PC-3 (cell line): Measurements from ENCODE around the gene SHISA6. TPM values are rescaled to one million over a fixed set of nuclear protein-coding genes. Genes with fewer than 3 reads are reported as not detected.

ENCODE experiments used
- ATAC-seq: fragments of 200-7000 bp; cut with Tn5 transposase; 2 replicates; pipeline ENCODE4 v1.9.1; 2020; ENCODE audit warnings: mild to moderate bottlenecking, moderate library complexity
- BruUV-seq: library from RNA; stranded (reverse); fragments of 400-500 nt; replicated peaks from 2 replicates; lab custom pipeline; 2021; lab: Mats Ljungman, UMichigan
- CTCF ChIA-PET: fragments of 300-600 bp; sonication (Branson Sonifier 250); formaldehyde crosslinking; loops from one replicate; lab custom pipeline; 2022; ENCODE audit warnings: antibody characterized with exemption; lab: Charles Lee
- POLR2A ChIA-PET: fragments of 300-600 bp; sonication (Branson Sonifier 250); formaldehyde crosslinking; loops from one replicate; lab custom pipeline; 2022; ENCODE audit warnings: antibody characterized with exemption; ENCODE audit not compliant: unreplicated experiment; lab: Charles Lee
- DNase-seq: peaks from one replicate; pipeline ENCODE4 v3.0.0-alpha.2; 2015
- H2AFZ ChIP-seq: fragments of 300-600 bp; sonication (generic); 2 replicates; pipeline ENCODE4 v1.6.0; 2016; ENCODE audit warnings: antibody characterized with exemption, low read length
- H3F3A ChIP-seq: fragments of 300-600 bp; sonication (generic); one replicate; pipeline ENCODE4 v1.6.0; 2017; ENCODE audit warnings: antibody characterized with exemption, low read length, control low read depth, mild to moderate bottlenecking; ENCODE audit not compliant: unreplicated experiment
- H3K27ac ChIP-seq: fragments of 300-600 bp; sonication (generic); 2 replicates; pipeline ENCODE4 v1.5.1; 2016; ENCODE audit warnings: mild to moderate bottlenecking, low read length
- H3K27me3 ChIP-seq: fragments of 300-600 bp; sonication (generic); 2 replicates; pipeline ENCODE4 v1.6.1; 2016; ENCODE audit warnings: low read length, mixed read lengths
- H3K36me3 ChIP-seq: fragments of 300-600 bp; sonication (generic); 2 replicates; pipeline ENCODE4 v1.6.1; 2016; ENCODE audit warnings: low read depth, mixed run types, low read length, mixed read lengths
- H3K4me1 ChIP-seq: fragments of 300-600 bp; sonication (generic); 2 replicates; pipeline ENCODE4 v1.5.1; 2016; ENCODE audit warnings: low read length; ENCODE audit not compliant: insufficient read depth
- H3K4me2 ChIP-seq: fragments of 300-600 bp; sonication (generic); 2 replicates; pipeline ENCODE4 v1.6.0; 2016; ENCODE audit warnings: low read length
- H3K4me3 ChIP-seq: fragments of 300-600 bp; sonication (generic); 2 replicates; pipeline ENCODE4 v1.5.1; 2016; ENCODE audit warnings: mild to moderate bottlenecking, low read length, mixed read lengths
- H3K79me2 ChIP-seq: fragments of 300-600 bp; sonication (generic); 2 replicates; pipeline ENCODE4 v1.6.1; 2017; ENCODE audit warnings: low read length, mixed read lengths
- H3K9ac ChIP-seq: fragments of 300-600 bp; sonication (generic); 2 replicates; pipeline ENCODE4 v1.6.0; 2016; ENCODE audit warnings: mild to moderate bottlenecking, low read length
- H3K9me2 ChIP-seq: fragments of 300-600 bp; sonication (generic); replicated peaks from 2 replicates; pipeline ENCODE4 v1.6.1; 2016; ENCODE audit warnings: mixed run types, low read length, mixed read lengths
- H3K9me3 ChIP-seq: fragments of 300-600 bp; sonication (generic); 2 replicates; pipeline ENCODE4 v1.6.1; 2016; ENCODE audit warnings: low read length, mixed read lengths
- H4K20me1 ChIP-seq: fragments of 300-600 bp; sonication (generic); 2 replicates; pipeline ENCODE4 v1.6.1; 2016; ENCODE audit warnings: low read length, mixed read lengths
- EZH2 ChIP-seq: fragments of 300-600 bp; sonication (generic); IDR thresholded peaks from one replicate; pipeline ENCODE4 v1.6.1; 2017; ENCODE audit warnings: antibody characterized with exemption, mild to moderate bottlenecking, low read length; ENCODE audit not compliant: unreplicated experiment
- EZH2phosphoT487 ChIP-seq: fragments of 300-600 bp; sonication (generic); IDR thresholded peaks from 2 replicates; pipeline ENCODE4 v1.6.1; 2018; ENCODE audit warnings: mild to moderate bottlenecking, antibody characterized with exemption, low read length, borderline replicate concordance
- intact Hi-C: fragments of 100-400 bp; cut with micrococcal nuclease; formaldehyde crosslinking; loops from 2 replicates; pipeline ENCODE4 v1.9.0; 2023
- total RNA-seq: library from RNA; depleted of rRNA; stranded (reverse); fragments of >200 nt; gene quantifications from 2 replicates; pipeline ENCODE4 v1.2.3, GENCODE V29; 2014
- TF ChIP-seq, protein P1 (sequence below): fragments of 300-600 bp; sonication (generic); conservative IDR thresholded peaks from 2 replicates; pipeline ENCODE4 v1.5.1; 2017; ENCODE audit warnings: antibody characterized with exemption, low read depth, mild to moderate bottlenecking, low read length

SHISA6 gene
- total RNA-seq, 1 experiment from 2014 or later = not detected

DNA sequence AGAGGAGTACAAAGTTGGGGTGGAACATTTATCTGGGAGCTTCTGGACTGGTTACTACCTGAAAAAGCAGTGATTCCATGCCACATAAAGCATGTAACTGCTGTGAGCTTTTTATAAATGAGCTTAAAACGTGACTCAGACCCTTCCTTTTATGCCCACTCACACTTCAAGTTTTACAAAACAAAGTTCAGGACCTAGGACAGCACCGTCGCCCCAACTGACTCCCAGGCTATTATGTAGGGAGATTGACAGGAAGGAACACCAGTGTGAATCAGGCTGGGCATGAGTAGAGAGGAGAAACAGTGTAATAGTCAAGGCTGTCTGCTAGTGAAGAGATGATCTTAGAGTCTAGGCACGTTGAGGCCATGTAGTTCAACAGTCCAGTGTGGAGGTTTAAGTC, 265.6 kb downstream of the SHISA6 start:
- no peak overlapping the region for H3K9ac ChIP-seq
- no peak overlapping the region for H2AFZ ChIP-seq
- H3F3A ChIP-seq = no peaks in the 10 kb centered on the region
- no peaks in the 10 kb centered on the region for H3K4me1 ChIP-seq
- no peaks in the 10 kb centered on the region for H3K27me3 ChIP-seq
- CTCF ChIA-PET = no interaction called here
- DNase-seq (peak; percentile 2), ATAC-seq (no peak)
- H3K4me3 ChIP-seq = no peak overlapping the region
- no peak overlapping the region for H3K4me2 ChIP-seq
- no peaks in the 10 kb centered on the region for H4K20me1 ChIP-seq
- no peaks in the 10 kb centered on the region for H3K36me3 ChIP-seq
- TF ChIP-seq EZH2phosphoT487 (no peak), EZH2 (no peak)
- TF ChIP-seq, protein P1, sequence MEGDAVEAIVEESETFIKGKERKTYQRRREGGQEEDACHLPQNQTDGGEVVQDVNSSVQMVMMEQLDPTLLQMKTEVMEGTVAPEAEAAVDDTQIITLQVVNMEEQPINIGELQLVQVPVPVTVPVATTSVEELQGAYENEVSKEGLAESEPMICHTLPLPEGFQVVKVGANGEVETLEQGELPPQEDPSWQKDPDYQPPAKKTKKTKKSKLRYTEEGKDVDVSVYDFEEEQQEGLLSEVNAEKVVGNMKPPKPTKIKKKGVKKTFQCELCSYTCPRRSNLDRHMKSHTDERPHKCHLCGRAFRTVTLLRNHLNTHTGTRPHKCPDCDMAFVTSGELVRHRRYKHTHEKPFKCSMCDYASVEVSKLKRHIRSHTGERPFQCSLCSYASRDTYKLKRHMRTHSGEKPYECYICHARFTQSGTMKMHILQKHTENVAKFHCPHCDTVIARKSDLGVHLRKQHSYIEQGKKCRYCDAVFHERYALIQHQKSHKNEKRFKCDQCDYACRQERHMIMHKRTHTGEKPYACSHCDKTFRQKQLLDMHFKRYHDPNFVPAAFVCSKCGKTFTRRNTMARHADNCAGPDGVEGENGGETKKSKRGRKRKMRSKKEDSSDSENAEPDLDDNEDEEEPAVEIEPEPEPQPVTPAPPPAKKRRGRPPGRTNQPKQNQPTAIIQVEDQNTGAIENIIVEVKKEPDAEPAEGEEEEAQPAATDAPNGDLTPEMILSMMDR = no peak
- no TSS peak for BruUV-seq
- H3K9me3 ChIP-seq = no peaks in the 10 kb centered on the region
- H3K27ac ChIP-seq = no peak overlapping the region
- POLR2A ChIA-PET = no interaction called here
- H3K9me2 ChIP-seq = no peaks in the 10 kb centered on the region
- no peaks in the 10 kb centered on the region for H3K79me2 ChIP-seq
- intact Hi-C loops = no loop called here

DNA sequence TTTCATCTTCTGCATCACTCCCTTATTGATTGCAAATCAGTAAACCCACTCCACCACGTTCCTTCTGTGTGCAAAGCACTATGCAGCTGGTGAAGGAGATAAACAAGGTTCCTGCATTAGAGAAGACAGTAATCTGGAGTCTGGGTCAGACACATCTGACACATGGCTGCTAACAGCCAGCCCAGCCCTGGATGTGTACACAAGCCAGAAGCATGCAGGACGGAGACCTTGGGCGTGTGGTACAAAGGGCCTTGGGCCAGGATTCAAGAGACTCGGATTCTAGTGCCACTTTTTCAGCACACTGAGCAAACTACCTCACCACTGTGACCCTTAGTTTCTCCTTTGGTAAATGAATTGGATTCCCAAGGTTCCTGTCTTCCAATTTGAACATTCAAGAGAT, 270.7 kb downstream of the SHISA6 start:
- no peak for DNase-seq
- no peaks in the 10 kb centered on the region for H3K79me2 ChIP-seq
- no peak for ATAC-seq
- intact Hi-C loops = no loop called here
- H4K20me1 ChIP-seq = no peaks in the 10 kb centered on the region
- TF ChIP-seq EZH2 (no peak), EZH2phosphoT487 (no peak)
- TF ChIP-seq, protein P1 = no peak
- BruUV-seq = no TSS peak
- no peak overlapping the region for H3K9ac ChIP-seq
- H3K27ac ChIP-seq = no peak overlapping the region
- H3F3A ChIP-seq = no peaks in the 10 kb centered on the region
- no peaks in the 10 kb centered on the region for H3K27me3 ChIP-seq
- no peaks in the 10 kb centered on the region for H3K36me3 ChIP-seq
- ChIA-PET POLR2A (no interaction called here), CTCF (no interaction called here)
- no peak overlapping the region for H3K4me3 ChIP-seq
- H2AFZ ChIP-seq = no peak overlapping the region
- H3K4me2 ChIP-seq = no peak overlapping the region
- H3K9me2 ChIP-seq = no peaks in the 10 kb centered on the region
- H3K9me3 ChIP-seq = no peaks in the 10 kb centered on the region
- no peaks in the 10 kb centered on the region for H3K4me1 ChIP-seq

DNA sequence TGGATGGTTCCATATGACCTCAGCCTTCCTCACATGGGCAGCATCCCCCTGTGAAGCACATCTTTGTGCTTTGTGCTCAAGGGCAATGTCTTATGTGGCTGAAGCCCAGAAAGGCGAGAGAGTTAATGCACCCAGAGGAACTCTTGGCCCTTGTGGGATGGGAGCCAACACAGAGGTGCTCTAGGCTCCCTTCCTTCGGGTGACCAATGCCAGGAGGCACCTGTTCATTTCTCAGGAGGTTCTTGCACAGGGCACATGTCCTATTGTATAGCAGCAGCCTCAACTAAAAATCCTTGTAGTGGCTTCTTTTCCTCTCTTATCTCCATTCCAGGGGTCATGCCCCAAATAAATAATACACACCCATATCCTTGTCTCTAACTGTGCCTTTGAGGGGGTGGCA, 273.6 kb downstream of the SHISA6 start:
- ChIA-PET POLR2A (no interaction called here), CTCF (no interaction called here)
- no TSS peak for BruUV-seq
- Histone ChIP-seq H3K4me3 (no peak overlapping the region), H3K4me2 (no peak overlapping the region), H3F3A (no peaks in the 10 kb centered on the region), H3K27ac (no peak overlapping the region), H2AFZ (no peak overlapping the region), H4K20me1 (no peaks in the 10 kb centered on the region), H3K36me3 (no peaks in the 10 kb centered on the region), H3K9me2 (no peaks in the 10 kb centered on the region), H3K27me3 (no peaks in the 10 kb centered on the region), H3K4me1 (no peaks in the 10 kb centered on the region), H3K9ac (no peak overlapping the region), H3K9me3 (no peaks in the 10 kb centered on the region), H3K79me2 (no peaks in the 10 kb centered on the region)
- TF ChIP-seq, protein P1 = no peak
- TF ChIP-seq EZH2phosphoT487 (no peak), EZH2 (no peak)
- DNase-seq (no peak), ATAC-seq (no peak)
- intact Hi-C loops = no loop called here
